ENCODE measurements around the gene MGAT5B. TPM values are rescaled to one million over a fixed set of nuclear protein-coding genes. Genes with fewer than 3 reads are reported as not detected.

The MGAT5B gene
- total and polyA plus RNA-seq, 9 of the 15 experiments (the other 6 are each of a cell fraction or from before 2014, with no cell fraction given) = 0.09 to 0.43 (median 0.18) TPM; not detected in 4

DNA sequence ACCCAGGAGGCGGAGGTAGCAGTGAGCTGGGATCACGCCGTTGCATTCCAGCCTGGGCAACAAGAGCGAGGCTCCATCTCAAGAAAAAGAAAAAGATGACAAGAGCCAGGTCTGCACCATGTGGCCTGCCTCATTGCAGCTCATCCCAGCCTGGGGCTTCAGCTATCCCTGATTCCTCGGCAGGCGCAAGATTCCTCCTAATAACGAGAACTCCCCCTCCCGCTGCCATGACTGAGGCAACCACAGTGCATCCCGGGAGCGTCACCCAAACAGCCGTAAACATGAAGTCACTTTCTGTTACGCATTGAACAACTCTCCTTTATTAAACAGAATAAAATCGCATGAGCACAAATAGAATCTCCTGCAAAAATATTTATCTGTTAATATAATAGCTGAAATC lies 120.6 kb downstream of the MGAT5B start (continued):
- TF ChIP-seq, protein P1, sequence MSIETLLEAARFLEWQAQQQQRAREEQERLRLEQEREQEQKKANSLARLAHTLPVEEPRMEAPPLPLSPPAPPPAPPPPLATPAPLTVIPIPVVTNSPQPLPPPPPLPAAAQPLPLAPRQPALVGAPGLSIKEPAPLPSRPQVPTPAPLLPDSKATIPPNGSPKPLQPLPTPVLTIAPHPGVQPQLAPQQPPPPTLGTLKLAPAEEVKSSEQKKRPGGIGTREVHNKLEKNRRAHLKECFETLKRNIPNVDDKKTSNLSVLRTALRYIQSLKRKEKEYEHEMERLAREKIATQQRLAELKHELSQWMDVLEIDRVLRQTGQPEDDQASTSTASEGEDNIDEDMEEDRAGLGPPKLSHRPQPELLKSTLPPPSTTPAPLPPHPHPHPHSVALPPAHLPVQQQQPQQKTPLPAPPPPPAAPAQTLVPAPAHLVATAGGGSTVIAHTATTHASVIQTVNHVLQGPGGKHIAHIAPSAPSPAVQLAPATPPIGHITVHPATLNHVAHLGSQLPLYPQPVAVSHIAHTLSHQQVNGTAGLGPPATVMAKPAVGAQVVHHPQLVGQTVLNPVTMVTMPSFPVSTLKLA (conservative IDR thresholded peaks at IDR 0.05) = no peak
- TF ChIP-seq NR4A1 (CRISPR knock-in tag; IDR thresholded peaks at IDR 0.05) = no peak
- TF ChIP-seq NR4A1 (tag; IDR thresholded peaks at IDR 0.05) = no peak

DNA sequence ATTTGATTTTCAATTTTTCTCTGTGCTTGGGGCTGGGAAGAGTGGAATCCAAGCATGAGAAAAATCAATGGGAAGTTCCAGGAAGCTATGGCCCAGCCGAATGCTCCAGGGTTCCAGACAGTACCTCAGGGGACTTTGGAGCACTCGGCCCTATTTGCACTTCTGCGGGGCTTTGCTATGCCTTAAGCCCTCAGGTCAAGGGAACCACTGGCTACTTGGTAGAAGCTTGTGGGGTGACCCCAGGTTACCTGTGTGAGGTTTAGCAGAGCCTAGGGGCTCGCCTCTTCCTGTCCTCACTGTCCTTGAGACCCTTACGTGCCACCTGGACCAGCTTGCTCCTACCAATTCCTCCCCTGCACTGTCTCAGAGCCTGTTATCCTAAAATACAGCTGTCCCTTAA lies 121.3 kb downstream of the MGAT5B start:
- no peak for FAIRE-seq
- CTCF ChIA-PET (ENCODE audit: low intra/inter-chr PET ratio) = no interaction called here
- TF ChIP-seq GABPA (tag; conservative IDR thresholded peaks at IDR 0.05; ENCODE audit: low read depth) (no peak), ESRRA (IDR thresholded peaks at IDR 0.05; ENCODE audit: borderline replicate concordance, low read depth) (no peak), SRF (CRISPR knock-in tag; IDR thresholded peaks at IDR 0.05) (no peak), PHF8 (IDR thresholded peaks at IDR 0.05; ENCODE audit: borderline replicate concordance, low read length) (no peak), NCOR1 (IDR thresholded peaks at IDR 0.05) (no peak), ZNF212 (CRISPR knock-in tag; IDR thresholded peaks at IDR 0.05) (no peak), PHTF2 (CRISPR knock-in tag; IDR thresholded peaks at IDR 0.05) (no peak), PYGO2 (tag; IDR thresholded peaks at IDR 0.05) (no peak), CREM (IDR thresholded peaks at IDR 0.05; ENCODE audit: low read depth) (no peak), HMG20A (CRISPR knock-in tag; conservative IDR thresholded peaks at IDR 0.05) (no peak), BRF1 (IDR thresholded peaks at IDR 0.05; ENCODE audit: borderline replicate concordance, extremely low read depth, insufficient read length) (no peak)
- TF ChIP-seq, protein P2, sequence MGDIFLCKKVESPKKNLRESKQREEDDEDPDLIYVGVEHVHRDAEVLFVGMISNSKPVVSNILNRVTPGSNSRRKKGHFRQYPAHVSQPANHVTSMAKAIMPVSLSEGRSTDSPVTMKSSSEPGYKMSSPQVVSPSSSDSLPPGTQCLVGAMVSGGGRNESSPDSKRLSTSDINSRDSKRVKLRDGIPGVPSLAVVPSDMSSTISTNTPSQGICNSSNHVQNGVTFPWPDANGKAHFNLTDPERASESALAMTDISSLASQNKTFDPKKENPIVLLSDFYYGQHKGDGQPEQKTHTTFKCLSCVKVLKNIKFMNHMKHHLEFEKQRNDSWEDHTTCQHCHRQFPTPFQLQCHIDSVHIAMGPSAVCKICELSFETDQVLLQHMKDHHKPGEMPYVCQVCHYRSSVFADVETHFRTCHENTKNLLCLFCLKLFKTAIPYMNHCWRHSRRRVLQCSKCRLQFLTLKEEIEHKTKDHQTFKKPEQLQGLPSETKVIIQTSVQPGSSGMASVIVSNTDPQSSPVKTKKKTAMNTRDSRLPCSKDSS (IDR thresholded peaks at IDR 0.05; ENCODE audit: low read depth, partially characterized antibody) = no peak
- TF ChIP-seq, protein P3, sequence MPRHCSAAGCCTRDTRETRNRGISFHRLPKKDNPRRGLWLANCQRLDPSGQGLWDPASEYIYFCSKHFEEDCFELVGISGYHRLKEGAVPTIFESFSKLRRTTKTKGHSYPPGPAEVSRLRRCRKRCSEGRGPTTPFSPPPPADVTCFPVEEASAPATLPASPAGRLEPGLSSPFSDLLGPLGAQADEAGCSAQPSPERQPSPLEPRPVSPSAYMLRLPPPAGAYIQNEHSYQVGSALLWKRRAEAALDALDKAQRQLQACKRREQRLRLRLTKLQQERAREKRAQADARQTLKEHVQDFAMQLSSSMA (CRISPR knock-in tag; IDR thresholded peaks at IDR 0.05) = no peak
- TF ChIP-seq, protein P4, sequence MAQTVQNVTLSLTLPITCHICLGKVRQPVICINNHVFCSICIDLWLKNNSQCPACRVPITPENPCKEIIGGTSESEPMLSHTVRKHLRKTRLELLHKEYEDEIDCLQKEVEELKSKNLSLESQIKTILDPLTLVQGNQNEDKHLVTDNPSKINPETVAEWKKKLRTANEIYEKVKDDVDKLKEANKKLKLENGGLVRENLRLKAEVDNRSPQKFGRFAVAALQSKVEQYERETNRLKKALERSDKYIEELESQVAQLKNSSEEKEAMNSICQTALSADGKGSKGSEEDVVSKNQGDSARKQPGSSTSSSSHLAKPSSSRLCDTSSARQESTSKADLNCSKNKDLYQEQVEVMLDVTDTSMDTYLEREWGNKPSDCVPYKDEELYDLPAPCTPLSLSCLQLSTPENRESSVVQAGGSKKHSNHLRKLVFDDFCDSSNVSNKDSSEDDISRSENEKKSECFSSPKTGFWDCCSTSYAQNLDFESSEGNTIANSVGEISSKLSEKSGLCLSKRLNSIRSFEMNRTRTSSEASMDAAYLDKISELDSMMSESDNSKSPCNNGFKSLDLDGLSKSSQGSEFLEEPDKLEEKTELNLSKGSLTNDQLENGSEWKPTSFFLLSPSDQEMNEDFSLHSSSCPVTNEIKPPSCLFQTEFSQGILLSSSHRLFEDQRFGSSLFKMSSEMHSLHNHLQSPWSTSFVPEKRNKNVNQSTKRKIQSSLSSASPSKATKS (CRISPR knock-in tag; IDR thresholded peaks at IDR 0.05) = no peak

More for the DNA sequence above, 121.3 kb downstream of the MGAT5B start:
- intact Hi-C loops (cut with micrococcal nuclease) (no loop called here), in situ Hi-C loops (cut with MboI) (no loop called here)
- no peaks in the 10 kb centered on the region for H4K20me1 ChIP-seq (replicated peaks; ENCODE audit: control insufficient read depth, insufficient read depth, low read length)
- H3K4me3 ChIP-seq = no peak overlapping the region
- H2AFZ ChIP-seq (ENCODE audit: low read depth, low read length) = no peak overlapping the region
- 3% methylated on average over 4 of the region's 5 CpGs for WGBS (ENCODE audit: insufficient coverage, low coverage, missing lambda C conversion rate)
- peaks cover 13 to 63% of the 10 kb centered on the region in 2 experiments; a peak in 4 of 5 replicates for H3K27me3 ChIP-seq (ENCODE audit: control insufficient read depth in 2 of 2, insufficient read depth in 2 of 2, low read length in 2 of 2)
- no peak overlapping the region for H3K4me2 ChIP-seq (ENCODE audit: insufficient read depth, low read length)
- no peaks in the 10 kb centered on the region for H3K9me1 ChIP-seq (ENCODE audit: control insufficient read depth, insufficient read depth, low read length)
- BruUV-seq (replicated peaks) = no TSS peak
- POLR2A ChIA-PET = interaction anchor here (0.7 kb wide), 1 partner anchor 47 kb away, joined by 4 read pairs; no protein-coding TSS in a partner anchor
- no peak overlapping the region for H3K27ac ChIP-seq (ENCODE audit: extremely low read depth, low read depth, low read length)
- DNase-seq (ENCODE audit: extremely low read depth in 1 of 4, low spot score in 3 of 4) (no peak), ATAC-seq (no peak)
- no peaks in the 10 kb centered on the region for H3K36me3 ChIP-seq (ENCODE audit: control insufficient read depth, insufficient read depth, low read length)
- no peaks in the 10 kb centered on the region for H3K4me1 ChIP-seq (replicated peaks in 1 of 2; ENCODE audit: control insufficient read depth in 2 of 2, insufficient read depth in 2 of 2, low read length in 2 of 2)
- H3K9me3 ChIP-seq (replicated peaks; ENCODE audit: control insufficient read depth, insufficient read depth, low read depth, low read length) = no peaks in the 10 kb centered on the region
- no peak overlapping the region for H3K9ac ChIP-seq (ENCODE audit: insufficient read depth in 1 of 2, low read depth in 2 of 2, low read length in 2 of 2)
- H3K79me2 ChIP-seq (ENCODE audit: control insufficient read depth, insufficient read depth, low read length) = no peaks in the 10 kb centered on the region
